Activated naive CD4-positive, alpha-beta T cell treated with anti-CD3 and anti-CD28 coated beads for 36 hours (primary cell): ENCODE measurements around the gene SLPI. TPM values are rescaled to one million over a fixed set of nuclear protein-coding genes. Genes with fewer than 3 reads are reported as not detected.

ENCODE experiments used
- CTCF ChIA-PET: fragments of 350-600 bp; sonication (Branson Sonifier 250); formaldehyde crosslinking; loops from one replicate; lab custom pipeline; 2021; ENCODE audit warnings: antibody characterized with exemption; lab: Charles Lee
- DNase-seq: peaks from one replicate; pipeline ENCODE4 v3.0.0-alpha.2; 2020
- H3K27ac Mint-ChIP-seq: one replicate; pipeline ENCODE4 v1.8.0; 2021; ENCODE audit warnings: mild to moderate bottlenecking, mixed read lengths
- H3K27me3 Mint-ChIP-seq: one replicate; pipeline ENCODE4 v1.8.0; 2021; ENCODE audit warnings: low read depth, mixed read lengths
- H3K36me3 Mint-ChIP-seq: one replicate; pipeline ENCODE4 v1.8.0; 2021; ENCODE audit warnings: low read depth, mixed read lengths
- H3K4me1 Mint-ChIP-seq: one replicate; pipeline ENCODE4 v1.8.0; 2021; ENCODE audit warnings: low read depth, mixed read lengths
- H3K4me3 Mint-ChIP-seq: one replicate; pipeline ENCODE4 v1.8.0; 2021; ENCODE audit warnings: mild to moderate bottlenecking, moderate library complexity, mixed read lengths
- H3K9me3 Mint-ChIP-seq: one replicate; pipeline ENCODE4 v1.8.0; 2021; ENCODE audit warnings: mixed read lengths
- intact Hi-C: fragments of 100-400 bp; cut with micrococcal nuclease; formaldehyde crosslinking; loops from one replicate; pipeline ENCODE4 v1.15.1; 2023
- total RNA-seq, 2 experiments: library from RNA; stranded (reverse); gene quantifications; one replicate each; pipeline ENCODE4 v1.2.3, GENCODE V29; 2021

SLPI gene
- total RNA-seq, 2 experiments from 2014 or later: not detected

DNA sequence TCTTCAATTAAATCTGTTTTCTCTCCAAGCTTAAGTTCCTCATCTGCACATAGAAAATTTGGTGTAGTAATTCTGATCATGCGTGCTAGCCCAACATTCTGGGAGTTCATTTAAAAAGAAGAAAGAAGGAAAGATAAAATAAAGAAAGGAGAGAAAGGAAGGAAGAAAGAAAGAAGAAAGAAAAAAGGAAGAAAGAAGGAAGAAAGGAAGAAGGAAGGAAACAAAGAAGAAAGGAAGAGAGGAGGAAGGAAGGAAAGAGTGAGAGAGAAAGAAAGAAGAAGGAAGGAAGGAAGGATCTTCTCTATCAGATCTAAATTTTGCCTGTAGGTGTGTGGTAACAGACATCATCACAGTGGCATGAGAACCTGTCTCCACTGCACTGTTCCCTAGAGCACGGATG, 16.2 kb downstream of the SLPI start:
- CTCF ChIA-PET: interaction anchor here (0.6 to 0.7 kb wide), 4 partner anchors 126 to 567 kb away, joined by 3 to 5 read pairs (median 3); no protein-coding TSS in a partner anchor
- Mint-ChIP-seq H3K4me3 (no peak overlapping the region), H3K27me3 (peaks cover 32% of the 10 kb centered on the region), H3K36me3 (no peaks in the 10 kb centered on the region), H3K9me3 (peaks cover 5% of the 10 kb centered on the region), H3K27ac (no peak overlapping the region), H3K4me1 (no peaks in the 10 kb centered on the region)
- intact Hi-C loops: no loop called here
- no peak for DNase-seq

DNA sequence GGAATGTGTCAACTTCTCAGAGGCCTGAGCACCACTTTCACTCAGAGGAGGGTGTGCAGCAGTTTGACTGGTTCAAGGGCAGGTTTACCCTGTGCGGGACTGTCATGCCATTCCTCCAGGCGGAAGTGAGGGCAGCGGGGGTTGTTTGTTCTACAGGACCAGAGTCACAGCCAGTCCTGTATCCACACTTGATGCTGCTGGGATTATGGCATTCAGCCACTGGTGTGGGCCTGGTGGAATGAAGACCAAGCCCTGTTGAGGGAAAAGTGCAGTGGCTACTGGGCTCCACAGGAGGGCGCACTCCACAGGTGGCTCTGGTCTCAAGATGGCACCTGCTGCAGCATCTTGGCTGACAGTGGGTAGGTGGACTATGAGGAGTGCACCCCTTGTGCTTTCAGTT, 18.4 kb downstream of the SLPI start:
- no peak for DNase-seq
- no peaks in the 10 kb centered on the region for H3K4me1 Mint-ChIP-seq
- CTCF ChIA-PET: interaction anchor here (1.1 kb wide), 1 partner anchor 56 kb away, joined by 3 read pairs; no protein-coding TSS in a partner anchor
- intact Hi-C loops: no loop called here
- peaks cover 5% of the 10 kb centered on the region for H3K9me3 Mint-ChIP-seq
- H3K4me3 Mint-ChIP-seq: no peak overlapping the region
- H3K27ac Mint-ChIP-seq: no peak overlapping the region
- no peaks in the 10 kb centered on the region for H3K36me3 Mint-ChIP-seq
- peaks cover 34% of the 10 kb centered on the region for H3K27me3 Mint-ChIP-seq

DNA sequence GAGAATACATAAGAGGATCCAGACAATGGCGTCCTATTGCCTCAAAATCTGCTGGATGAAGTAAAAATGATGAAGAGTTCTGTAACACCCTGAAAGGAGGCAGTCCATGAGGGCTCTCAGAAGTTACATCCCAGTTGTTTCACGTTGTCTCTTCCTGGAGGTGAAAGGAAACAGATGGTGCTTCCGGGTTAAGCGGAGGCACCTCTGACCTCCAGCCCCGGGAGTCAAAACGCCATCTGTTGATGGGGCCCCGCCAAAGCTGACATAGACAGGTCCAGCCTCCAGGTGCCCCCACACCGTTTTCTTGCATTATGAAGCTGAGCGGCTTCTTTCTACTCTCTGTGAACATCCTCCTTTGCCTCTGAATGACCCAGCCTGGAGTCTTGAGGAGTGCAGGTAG, 23.7 kb downstream of the SLPI start:
- intact Hi-C loops: no loop called here
- H3K4me1 Mint-ChIP-seq: no peaks in the 10 kb centered on the region
- no peaks in the 10 kb centered on the region for H3K36me3 Mint-ChIP-seq

DNA sequence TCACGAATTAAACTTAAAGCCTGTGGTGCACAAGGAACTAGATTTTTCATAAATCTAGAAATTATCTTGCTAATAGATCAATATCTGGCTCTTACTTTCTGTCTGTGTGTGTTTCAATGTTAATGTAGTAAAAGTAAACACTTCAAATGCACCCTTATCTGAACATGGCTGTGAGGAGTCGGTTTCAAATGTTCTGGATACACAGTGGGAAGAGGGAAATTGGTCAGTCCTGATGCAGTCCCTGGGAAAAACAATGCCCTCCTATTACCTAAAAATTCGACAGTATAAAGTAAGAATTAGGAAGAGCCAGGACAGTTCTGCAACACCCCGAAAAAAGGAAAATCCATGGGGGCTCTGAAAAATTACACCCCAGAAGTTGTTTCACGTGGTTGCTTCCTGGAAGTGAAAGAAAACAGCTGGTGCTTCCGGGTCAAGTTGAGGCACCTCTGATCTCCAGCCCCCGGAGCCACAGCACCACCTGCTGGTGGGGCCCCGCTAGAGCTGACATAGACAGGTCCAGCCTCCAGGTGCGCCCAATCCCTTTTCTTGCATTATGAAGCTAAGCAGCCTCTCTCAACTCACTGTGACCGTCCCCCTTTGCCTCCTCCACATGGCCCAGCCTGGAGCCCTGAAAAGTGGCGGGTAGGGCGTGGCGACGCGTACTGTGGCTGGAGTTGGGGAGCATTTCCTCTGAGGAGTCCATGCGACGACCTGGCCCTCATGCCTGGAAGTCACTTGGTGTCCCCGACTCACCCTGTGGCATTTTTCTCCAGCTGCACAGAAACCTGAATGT, 24.9 kb downstream of the SLPI start:
- Mint-ChIP-seq H3K27me3 (peaks cover 25% of the 10 kb centered on the region), H3K4me1 (no peaks in the 10 kb centered on the region), H3K27ac (no peak overlapping the region), H3K36me3 (no peaks in the 10 kb centered on the region), H3K9me3 (peaks cover 4% of the 10 kb centered on the region), H3K4me3 (no peak overlapping the region)
- CTCF ChIA-PET: interaction anchor here (0.6 to 1.2 kb wide), 12 partner anchors 16 to 186 kb away, joined by 3 to 5 read pairs (median 4); no protein-coding TSS in a partner anchor
- DNase-seq: peak; percentile 69
- intact Hi-C loops: loop anchor here (2.0 to 10.0 kb wide), 2 partner anchors 95 to 133 kb away; no protein-coding TSS in a partner anchor

More for the DNA sequence above, 23.7 kb downstream of the SLPI start:
- H3K9me3 Mint-ChIP-seq: peaks cover 5% of the 10 kb centered on the region
- H3K27ac Mint-ChIP-seq: no peak overlapping the region
- CTCF ChIA-PET: no interaction called here
- DNase-seq: no peak
- H3K4me3 Mint-ChIP-seq: no peak overlapping the region
- H3K27me3 Mint-ChIP-seq: peaks cover 29% of the 10 kb centered on the region

DNA sequence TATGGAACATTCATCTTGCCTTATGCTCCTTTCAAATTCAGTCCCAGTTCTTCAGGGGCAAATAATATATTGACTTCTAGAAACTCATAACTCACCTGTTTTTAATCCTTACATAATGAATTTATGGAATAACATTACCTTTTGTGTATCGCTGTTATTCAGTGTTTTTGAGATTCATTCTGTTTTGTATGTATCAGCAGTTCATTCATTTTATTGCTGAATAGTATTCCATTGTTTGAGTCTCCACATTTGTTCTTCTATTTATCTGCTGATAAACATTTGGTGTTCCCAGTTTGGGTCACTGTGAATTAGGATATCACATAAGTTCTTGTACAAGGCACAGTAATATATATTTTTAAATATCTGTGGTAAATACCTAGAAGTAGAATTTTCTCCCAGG, 28.1 kb downstream of the SLPI start:
- no peaks in the 10 kb centered on the region for H3K4me1 Mint-ChIP-seq
- CTCF ChIA-PET: interaction anchor here (1.1 kb wide), 1 partner anchor 86 kb away, joined by 3 read pairs; no protein-coding TSS in a partner anchor
- H3K36me3 Mint-ChIP-seq: no peaks in the 10 kb centered on the region
- no peaks in the 10 kb centered on the region for H3K9me3 Mint-ChIP-seq
- H3K27ac Mint-ChIP-seq: no peak overlapping the region
- intact Hi-C loops: loop anchor here (10.0 kb wide), 1 partner anchor 91 kb away; no protein-coding TSS in a partner anchor
- H3K27me3 Mint-ChIP-seq: peaks cover 12% of the 10 kb centered on the region
- no peak overlapping the region for H3K4me3 Mint-ChIP-seq
- DNase-seq: no peak

DNA sequence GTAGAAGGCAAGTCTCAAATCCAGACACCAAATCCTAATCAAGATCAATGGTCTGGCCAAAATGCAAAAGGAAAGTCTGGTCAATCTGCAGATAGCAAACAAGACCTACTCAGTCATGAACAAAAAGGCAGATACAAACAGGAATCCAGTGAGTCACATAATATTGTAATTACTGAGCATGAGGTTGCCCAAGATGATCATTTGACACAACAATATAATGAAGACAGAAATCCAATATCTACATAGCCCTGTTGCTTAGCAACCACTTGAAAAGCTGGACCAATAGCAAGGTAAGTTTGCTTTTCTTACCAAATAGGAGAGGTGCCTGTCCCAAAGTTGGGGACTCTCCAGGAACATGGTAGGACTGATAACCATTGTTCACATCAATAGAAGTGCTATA, 31.2 kb downstream of the SLPI start:
- no peak for DNase-seq

DNA sequence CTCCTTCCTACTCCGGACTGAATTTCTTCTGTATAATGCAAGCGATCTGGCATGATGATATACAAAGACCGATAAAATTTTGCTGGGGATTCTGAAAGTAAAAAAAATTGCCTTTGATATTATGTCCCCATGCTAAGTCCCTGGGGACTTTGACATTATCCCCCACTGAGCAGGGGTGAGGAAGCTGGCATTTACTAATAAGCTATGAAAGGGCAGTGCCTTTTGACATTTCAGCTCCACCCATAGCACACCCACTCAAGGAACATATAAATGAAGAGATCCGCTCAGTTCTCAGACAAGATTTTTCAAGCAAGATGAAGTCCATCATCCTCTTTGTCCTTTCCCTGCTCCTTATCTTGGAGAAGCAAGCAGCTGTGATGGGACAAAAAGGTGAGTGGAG, 33.3 kb downstream of the SLPI start, which contains the start of gene SEMG2:
SEMG2 (plus strand) TSS at position 298 of the 400 bp plus-strand sequence; CDS start at position 315, 17 bp downstream.
- peaks cover 18% of the 10 kb centered on the region for H3K27me3 Mint-ChIP-seq
- no peak within 1 kb of the TSS for H3K27ac Mint-ChIP-seq
- intact Hi-C loops: loop anchor here (10.0 kb wide), 1 partner anchor 86 kb away; no protein-coding TSS in a partner anchor
- no peak for DNase-seq
- no peaks in the 10 kb centered on the region for H3K36me3 Mint-ChIP-seq
- H3K4me1 Mint-ChIP-seq: no peaks in the 10 kb centered on the region
- no peaks in the 10 kb centered on the region for H3K9me3 Mint-ChIP-seq
- no peak within 1 kb of the TSS for H3K4me3 Mint-ChIP-seq
- CTCF ChIA-PET: no interaction called here

More for the DNA sequence above, 31.2 kb downstream of the SLPI start:
- CTCF ChIA-PET: no interaction called here
- intact Hi-C loops: loop anchor here (10.0 kb wide), 1 partner anchor 88 kb away; no protein-coding TSS in a partner anchor
- Mint-ChIP-seq H3K27me3 (peaks cover 10% of the 10 kb centered on the region), H3K27ac (no peak overlapping the region), H3K4me1 (no peaks in the 10 kb centered on the region), H3K36me3 (no peaks in the 10 kb centered on the region), H3K4me3 (no peak overlapping the region), H3K9me3 (no peaks in the 10 kb centered on the region)

DNA sequence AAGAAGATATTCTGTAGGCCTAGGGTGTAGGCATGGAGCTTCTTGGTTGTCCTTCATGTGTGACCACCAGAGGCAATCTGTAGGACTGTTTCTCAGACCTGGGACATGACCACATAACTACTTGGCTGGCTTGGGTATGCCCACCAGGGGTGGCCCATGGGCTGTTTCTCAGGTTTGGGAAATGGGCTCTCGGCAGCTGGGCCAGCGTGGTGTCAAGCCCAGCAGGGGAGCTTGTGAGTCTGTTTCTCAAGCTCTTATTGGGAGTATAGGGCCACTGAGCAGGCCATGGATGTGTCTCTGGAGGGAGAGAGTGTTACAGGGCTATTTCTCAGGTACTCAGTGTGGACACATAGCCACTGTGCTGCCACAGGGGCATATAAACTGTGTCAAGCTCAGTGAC, 35.7 kb downstream of the SLPI start:
- Mint-ChIP-seq H3K27ac (no peak overlapping the region), H3K4me3 (no peak overlapping the region), H3K9me3 (no peaks in the 10 kb centered on the region), H3K27me3 (peaks cover 15% of the 10 kb centered on the region), H3K36me3 (no peaks in the 10 kb centered on the region), H3K4me1 (no peaks in the 10 kb centered on the region)
- no peak for DNase-seq
- CTCF ChIA-PET: interaction anchor here (1.7 kb wide), 1 partner anchor 79 kb away, joined by 4 read pairs; no protein-coding TSS in a partner anchor
- intact Hi-C loops: no loop called here

DNA sequence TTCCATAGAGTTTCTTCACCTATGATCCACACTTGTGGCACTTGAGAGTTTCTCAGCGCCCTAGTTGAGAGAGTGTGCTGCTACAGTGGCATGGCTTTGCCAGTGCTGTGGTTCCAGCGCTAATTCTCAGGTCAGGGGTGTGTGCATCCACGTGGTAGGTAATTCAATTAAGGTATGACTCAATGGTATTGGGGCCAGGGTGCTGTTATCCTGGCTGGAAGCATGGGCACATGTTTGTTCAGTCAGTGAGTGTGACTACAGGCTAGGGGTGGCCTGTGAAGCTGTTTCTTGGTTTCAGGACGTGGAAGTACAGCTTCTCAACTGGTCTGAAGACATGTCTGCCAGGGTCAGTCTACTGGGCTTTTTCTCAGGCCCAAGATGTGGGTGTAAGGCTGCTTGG, 36.2 kb downstream of the SLPI start:
- H3K36me3 Mint-ChIP-seq: no peaks in the 10 kb centered on the region
- no peak for DNase-seq
- CTCF ChIA-PET: interaction anchor here (1.7 kb wide), 1 partner anchor 79 kb away, joined by 4 read pairs; no protein-coding TSS in a partner anchor
- H3K27me3 Mint-ChIP-seq: peaks cover 15% of the 10 kb centered on the region
- intact Hi-C loops: no loop called here
- no peaks in the 10 kb centered on the region for H3K9me3 Mint-ChIP-seq
- no peak overlapping the region for H3K4me3 Mint-ChIP-seq
- H3K4me1 Mint-ChIP-seq: no peaks in the 10 kb centered on the region
- no peak overlapping the region for H3K27ac Mint-ChIP-seq

DNA sequence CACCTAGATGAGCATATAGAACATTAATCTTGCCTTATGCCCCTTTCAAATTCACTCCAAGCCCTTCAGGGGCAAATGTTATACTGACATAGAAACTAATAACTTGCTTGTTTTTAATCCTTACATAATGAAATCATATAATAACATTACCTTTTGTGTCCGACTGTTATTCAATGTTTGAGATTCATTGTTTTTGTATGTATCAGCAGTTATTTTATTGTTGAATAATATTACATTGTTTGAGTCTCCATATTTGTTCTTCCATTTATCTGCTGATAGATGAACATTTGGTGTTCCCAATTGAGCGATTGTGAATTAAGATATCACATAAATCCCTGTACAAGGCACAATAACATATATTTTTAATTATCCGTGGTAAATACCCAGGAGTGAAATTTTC, 41.5 kb downstream of the SLPI start:
- no peaks in the 10 kb centered on the region for H3K4me1 Mint-ChIP-seq
- peaks cover 11% of the 10 kb centered on the region for H3K27me3 Mint-ChIP-seq
- intact Hi-C loops: no loop called here
- no peak overlapping the region for H3K27ac Mint-ChIP-seq
- H3K9me3 Mint-ChIP-seq: no peaks in the 10 kb centered on the region
- DNase-seq: no peak
- H3K36me3 Mint-ChIP-seq: no peaks in the 10 kb centered on the region
- CTCF ChIA-PET: no interaction called here
- H3K4me3 Mint-ChIP-seq: no peak overlapping the region

DNA sequence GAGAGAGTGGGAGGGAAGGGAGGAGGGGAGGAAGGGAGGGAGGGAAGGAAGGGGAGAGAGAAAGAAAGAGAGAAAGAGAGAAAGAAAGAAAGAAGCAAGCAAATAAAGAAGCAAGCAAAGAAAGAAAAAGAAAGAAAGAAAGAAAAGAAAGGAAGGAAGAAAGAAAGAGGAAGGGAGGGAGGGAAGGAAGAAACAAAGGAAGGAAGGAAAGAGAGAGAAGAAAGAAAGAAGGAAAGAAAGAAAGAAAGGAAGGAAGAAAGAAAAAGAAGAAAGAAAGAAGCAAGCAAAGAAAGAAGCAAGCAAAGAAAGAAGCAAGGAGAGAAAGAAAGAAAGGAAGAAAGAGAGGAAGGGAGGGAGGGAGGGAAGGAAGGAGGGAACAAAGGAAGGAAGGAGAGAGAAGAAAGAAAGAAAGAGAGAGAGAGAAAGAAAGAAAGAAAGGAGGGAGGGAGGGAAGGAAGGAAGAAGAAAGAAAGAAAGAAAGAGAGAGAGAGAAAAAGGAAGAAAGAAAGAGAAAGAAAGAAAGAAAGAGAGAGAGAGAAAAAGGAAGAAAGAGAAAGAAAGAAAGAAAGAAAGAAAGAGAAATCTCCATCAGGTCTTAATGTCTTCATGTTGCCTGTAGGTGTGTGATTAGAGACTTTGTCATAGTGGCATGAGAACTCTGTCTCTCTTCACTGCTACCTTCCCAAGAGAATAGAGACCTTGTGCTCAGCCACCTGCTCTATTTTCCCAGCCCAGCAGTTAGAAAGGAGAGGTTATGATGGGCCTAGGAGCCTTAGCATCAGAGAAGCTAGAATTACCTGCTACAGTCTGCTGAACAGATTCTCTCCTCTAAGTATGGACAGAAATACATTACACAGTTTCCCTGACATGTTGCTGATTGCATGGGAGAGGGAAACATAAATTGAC, 42.5 kb downstream of the SLPI start:
- H3K4me3 Mint-ChIP-seq: no peak overlapping the region
- intact Hi-C loops: no loop called here
- DNase-seq: no peak
- no peaks in the 10 kb centered on the region for H3K4me1 Mint-ChIP-seq
- CTCF ChIA-PET: no interaction called here
- peaks cover 12% of the 10 kb centered on the region for H3K27me3 Mint-ChIP-seq
- H3K27ac Mint-ChIP-seq: no peak overlapping the region
- no peaks in the 10 kb centered on the region for H3K36me3 Mint-ChIP-seq
- no peaks in the 10 kb centered on the region for H3K9me3 Mint-ChIP-seq

DNA sequence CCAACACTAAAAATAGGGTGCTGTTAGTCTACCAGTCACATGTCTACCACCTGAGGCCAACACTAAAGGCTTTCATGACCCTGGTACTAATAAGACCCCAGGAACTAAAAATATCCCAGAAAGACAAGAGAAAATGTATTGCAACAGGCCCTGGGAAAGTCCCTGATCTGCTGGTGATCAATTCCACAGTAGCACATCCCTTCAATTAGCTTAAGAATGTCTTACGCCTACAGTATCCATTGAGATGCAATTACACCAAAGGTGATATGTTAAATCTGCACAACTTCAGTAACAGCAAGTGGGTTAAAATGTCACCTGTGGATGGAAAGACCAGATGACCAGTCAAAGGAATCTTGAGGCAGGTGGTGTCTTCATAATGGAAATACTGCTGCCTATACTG, 44.4 kb downstream of the SLPI start:
- H3K27ac Mint-ChIP-seq: no peak overlapping the region
- intact Hi-C loops: no loop called here
- H3K36me3 Mint-ChIP-seq: no peaks in the 10 kb centered on the region
- DNase-seq: no peak
- no peak overlapping the region for H3K4me3 Mint-ChIP-seq
- H3K9me3 Mint-ChIP-seq: no peaks in the 10 kb centered on the region
- H3K4me1 Mint-ChIP-seq: no peaks in the 10 kb centered on the region
- H3K27me3 Mint-ChIP-seq: peaks cover 24% of the 10 kb centered on the region
- CTCF ChIA-PET: no interaction called here
